Activated gamma-delta T cell (primary cell): ENCODE data around the gene POMC.
"Not testable (repeated sequence)": the region's sequence is repeated elsewhere in the genome, so short reads cannot be mapped to it uniquely, and the experiment has no call there.

ENCODE experiments used
- DNase-seq: peaks from one replicate; lab custom pipeline; 2025; lab: John Stamatoyannopoulos, UW

Gene POMC

DNA sequence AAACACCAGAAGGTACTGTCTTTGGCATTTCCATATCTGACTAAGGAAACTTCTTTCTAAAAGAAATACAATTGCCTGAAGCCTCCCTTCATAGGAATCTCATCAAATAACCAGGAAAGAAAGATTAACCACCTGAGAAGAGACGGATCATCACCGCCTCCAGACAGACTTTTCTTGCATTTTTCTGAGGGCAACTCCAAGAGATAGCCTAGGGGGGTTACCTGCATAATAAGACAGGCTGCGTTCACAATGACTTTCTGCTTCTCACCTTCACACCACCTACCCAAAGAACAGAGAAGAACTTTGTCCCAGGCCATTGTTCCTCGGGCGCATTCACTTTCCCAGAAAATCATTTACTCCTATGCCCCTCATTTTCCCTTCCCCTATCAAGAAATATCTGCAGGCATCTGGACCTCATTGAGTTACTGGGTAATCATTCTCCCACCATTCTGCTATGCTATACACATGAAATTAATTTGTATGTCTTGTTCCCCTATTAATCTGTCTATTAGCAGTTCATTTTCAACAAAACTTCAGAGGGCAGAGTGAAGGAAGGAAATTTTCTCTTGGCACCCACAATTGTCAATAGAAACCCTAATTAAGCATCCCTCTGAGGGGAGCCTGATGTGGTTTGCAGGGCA lies 8.3 kb upstream of the POMC start:
- no peak for DNase-seq

DNA sequence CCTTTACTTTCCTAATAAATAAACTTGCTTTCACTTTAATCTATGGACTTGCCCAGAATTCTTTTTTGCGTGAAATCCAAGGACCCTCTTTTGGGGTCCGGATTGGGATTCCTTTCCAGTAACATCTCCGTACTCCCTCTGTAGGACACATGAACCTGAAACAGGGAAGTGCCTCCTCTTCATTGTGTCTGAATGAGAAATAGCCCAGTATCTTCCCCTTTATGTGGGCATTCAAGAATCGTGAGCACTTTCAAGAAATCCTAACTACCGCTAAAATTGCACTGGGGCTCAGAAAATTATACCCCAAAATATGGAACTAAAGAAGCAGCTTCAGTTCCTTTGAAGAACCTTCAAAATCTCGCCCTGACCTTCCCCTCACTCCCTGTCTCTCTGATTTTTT lies 7.8 kb upstream of the POMC start:
- DNase-seq = no peak

DNA sequence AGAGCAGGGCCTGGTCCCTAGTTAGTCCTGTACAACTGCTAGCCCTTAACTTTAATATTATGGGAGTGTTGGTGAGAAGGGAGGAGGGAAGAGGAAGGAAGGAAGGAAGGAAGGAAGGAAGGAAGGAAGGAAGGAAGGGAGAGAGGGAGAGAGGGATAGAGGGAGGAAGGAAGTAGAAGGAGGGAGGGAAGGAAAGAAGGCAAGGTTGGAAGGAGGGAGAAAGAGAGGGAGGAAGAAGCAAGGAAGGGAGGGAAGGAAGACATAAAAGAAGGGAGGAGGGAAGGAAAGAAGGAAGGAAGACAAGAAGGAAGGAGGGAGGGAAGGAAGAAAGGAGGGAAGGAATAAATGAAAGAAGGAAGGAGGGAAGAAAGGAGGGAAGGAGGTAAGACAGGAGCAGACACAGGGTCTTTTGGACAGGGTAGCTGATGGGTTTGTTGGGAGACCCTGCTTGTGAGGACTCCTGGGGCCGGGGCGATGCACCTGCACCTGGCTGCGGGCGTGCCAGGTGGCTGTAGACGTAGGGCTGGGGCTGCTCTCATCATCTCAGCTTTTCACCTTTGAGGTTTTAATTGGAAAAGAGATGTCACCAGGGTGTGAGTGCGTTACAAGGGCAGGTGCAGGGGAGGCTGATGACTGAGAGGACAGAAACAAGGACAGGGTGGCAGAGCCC lies 5.9 kb upstream of the POMC start:
- no peak for DNase-seq

GRCh38 chr2:25173719-25174118 lies 5.3 kb upstream of the POMC start:
- DNase-seq = no peak

GRCh38 chr2:25170888-25171287 lies 2.5 kb upstream of the POMC start:
- DNase-seq = no peak

- no peak for DNase-seq
These were observed 692 bp upstream of the POMC start for GRCh38 chr2:25169073-25169470.

DNA sequence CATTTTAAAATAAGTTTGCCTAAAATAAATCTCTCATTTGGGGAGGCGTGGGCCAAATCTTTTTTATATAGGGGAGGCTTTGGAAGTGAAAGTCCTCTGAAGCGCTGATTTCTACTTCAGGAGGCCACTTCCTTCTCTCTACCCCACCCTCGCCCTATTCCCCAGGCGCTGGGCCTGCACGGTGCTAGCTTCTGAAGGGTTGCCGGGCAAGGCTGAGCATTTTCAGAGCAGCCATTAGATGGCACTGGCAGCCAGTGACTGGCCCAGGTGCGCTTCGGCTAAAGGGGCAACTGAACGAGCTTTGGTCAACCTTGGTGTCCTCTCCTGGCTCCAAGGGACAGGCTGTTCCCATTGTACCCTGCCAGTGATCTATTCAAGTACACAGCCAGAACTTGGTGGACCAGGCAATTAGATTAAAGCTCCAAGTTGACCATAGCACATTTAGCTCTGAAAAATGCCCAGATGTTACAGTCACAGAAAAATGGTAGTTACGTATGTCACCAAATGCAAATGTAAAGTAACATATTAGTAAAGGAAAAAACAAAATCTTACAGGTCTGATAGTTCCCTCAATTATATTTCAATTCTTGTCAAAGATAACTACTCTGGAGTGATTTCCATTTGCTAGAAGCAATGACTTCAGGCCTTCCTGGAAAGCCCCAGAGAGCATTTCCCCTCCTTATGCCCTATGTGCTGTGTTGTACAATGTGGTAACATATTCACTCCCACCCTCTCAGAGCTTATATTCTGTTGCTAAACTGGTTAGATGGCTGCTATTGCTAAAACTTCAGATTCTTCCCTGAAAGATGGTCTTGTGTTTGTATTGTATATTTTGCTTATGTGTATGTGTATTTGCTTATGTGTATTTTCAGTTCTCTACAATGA lies 2.1 kb downstream of the POMC start:
- no peak for DNase-seq

DNA sequence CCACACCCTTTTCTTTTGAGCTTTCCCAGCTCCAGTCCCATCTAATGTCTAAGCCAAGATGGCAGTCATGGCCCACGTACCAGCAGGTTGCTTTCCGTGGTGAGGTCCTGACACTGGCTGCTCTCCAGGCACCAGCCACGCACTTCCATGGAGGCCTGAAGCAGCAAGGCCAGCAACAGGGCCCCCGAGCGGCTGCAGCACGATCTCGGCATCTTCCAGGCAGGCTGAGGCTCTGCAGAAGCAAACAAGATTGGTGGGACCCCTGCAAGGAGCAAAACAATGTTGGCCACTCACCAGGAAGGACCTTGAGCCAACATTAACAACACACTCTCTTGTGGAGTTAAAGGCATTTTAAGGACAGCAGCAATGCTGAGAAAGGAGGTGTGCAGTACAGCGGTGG lies 3.8 kb downstream of the POMC start:
- no peak for DNase-seq

GRCh38 chr2:25162061-25162460 lies 6.3 kb downstream of the POMC start:
- not testable (repeated sequence) for DNase-seq

GRCh38 chr2:25161055-25161781 lies 7.2 kb downstream of the POMC start:
- peak; percentile 51 for DNase-seq

GRCh38 chr2:25160376-25160775 lies 8.0 kb downstream of the POMC start:
- DNase-seq = no peak

DNA sequence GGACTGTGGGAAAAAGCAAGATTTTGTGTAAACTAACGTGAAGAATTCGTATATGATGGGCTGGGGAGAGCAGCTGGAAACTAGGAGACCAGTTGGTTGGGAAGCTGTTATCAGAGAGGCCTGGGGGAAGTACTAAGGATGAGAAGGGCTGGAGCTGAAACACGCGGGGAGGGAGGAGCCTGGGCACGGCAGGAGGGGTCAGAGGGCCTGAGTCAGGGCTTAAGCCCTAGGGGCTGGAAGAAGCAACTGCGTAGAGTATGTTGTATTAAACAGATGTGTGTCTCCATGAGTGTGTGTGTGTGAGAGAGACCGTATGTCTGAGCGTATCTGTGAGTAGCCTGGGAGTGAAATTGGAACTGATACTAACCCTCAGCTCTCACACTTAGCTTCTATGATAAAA lies 8.4 kb downstream of the POMC start:
- no peak for DNase-seq

DNA sequence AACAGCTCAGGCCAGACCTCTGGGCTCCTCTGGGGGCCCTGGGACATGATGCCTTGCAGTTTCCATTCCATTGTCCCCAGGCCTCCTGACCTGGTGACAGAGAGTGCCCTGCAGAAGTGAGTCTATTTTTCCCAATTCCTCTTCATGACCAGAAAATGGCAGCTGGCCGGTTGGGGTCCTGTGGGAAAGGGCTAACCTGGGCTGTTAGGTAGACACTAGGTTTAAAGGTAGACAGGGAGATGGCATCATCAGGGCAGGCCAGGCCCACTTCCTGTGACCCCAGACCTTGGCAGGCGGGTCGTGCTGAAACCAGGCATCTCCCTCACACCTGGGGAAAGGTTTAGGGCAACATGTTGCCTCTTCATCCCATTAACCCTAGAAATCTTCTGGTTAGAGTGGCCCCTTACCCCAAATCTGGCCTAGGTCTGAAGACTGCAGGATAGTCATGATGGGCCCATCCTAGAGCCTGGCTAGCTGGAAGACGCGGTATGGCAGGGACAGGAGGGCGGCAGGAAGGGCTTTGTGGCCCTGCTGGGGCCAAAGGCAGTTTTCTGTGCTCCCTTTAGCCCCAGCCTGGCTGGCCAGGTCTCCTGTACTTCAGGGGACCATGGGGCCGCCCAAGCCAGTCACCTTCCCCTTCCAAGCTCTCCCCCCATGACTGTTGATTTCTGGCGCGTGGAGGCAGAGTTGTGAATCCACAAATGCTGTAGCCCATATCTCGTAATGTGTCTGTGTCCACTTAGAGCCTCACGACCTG lies 10.1 kb downstream of the POMC start:
- DNase-seq = no peak

- DNase-seq = no peak
These were observed 13.0 kb downstream of the POMC start for GRCh38 chr2:25155401-25155800.

GRCh38 chr2:25151718-25152117 lies 16.7 kb downstream of the POMC start:
- no peak for DNase-seq

DNA sequence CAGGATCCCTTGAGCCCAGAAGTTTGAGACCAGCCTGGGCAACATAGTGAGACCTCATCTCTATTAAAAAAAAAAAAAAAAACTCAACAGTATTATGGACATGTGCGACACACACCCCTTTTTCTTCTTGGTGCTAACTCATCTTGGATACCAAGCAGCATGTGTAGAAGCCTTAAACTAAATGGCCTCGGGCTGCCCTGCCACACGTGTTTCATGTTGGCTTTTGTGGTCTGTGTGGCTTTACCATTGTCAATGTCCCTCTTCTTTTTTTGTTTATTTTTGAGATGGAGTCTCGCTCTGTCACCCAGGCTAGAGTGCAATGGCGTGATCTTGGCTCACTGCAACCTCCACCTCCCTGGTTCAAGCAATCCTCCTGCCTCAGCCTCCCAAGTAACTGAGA lies 17.4 kb downstream of the POMC start:
- DNase-seq = not testable (repeated sequence)

GRCh38 chr2:25149646-25150045 lies 18.7 kb downstream of the POMC start:
- DNase-seq = no peak

- DNase-seq = no peak
These were observed 21.5 kb downstream of the POMC start for GRCh38 chr2:25146896-25147295.

DNA sequence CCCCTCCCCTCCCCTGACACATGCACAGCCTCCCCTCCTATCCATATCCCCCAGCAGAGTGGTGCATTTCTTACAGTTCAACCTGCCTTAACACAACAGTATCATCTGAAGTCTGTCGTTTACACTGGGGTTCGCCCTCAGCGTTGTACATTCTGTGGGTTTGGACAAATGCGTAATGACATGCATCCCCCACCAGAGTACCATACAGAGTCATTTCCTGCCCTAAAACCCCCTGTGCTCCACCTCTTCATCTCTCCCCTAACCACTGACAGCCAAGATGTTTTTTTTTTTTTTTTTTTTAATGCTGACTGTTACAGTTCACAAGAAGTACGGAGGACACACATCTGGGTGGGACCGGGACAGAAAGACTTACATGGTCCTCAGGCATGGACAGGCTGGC lies 22.6 kb downstream of the POMC start:
- DNase-seq = no peak

GRCh38 chr2:25141120-25141519 lies 27.3 kb downstream of the POMC start:
- DNase-seq = no peak

DNA sequence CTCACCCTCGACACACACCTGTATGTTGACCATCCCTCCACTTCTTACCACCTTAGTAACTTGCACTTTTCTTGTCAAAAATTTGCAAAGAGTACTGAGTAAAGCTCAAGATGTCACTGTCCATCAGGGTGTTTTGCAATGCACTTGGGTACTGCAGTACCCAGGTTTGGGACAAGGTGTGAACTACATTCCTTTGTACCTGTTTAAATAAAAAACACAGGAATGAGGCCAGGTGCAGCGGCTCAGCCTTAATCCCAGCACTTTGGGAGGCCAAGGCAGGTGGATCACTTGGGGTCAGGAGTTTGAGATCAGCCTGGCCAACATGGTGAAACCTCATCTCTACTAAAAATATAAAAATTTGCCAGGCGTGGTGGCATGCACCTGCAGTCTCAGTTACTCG lies 27.8 kb downstream of the POMC start:
- not testable (repeated sequence) for DNase-seq

DNA sequence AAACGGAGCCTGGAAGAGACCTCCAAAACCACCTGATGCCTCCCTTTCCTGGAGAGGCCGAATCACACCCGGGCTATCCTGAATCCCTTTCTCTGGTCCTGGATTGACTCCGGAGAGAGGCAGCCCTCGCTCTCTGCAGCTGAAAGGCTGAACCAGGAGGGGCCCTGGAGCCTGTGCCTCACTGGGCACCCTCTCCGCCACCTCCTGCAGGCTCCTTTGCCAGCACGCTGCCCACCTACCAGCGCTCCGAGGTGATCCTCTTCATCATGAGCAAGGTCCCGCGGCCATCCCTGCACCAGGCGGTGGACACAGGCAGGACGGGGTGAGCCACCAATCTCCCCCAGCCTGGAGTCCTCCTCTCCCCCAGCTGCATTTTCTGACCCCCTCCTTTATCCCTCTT lies 35.7 kb downstream of the POMC start:
- no peak for DNase-seq
